HG03159 (cell line): ENCODE results near the gene KAZN.

ENCODE experiments used
- ATAC-seq: cut with Tn5 transposase; IDR thresholded peaks from one replicate; pipeline ENCODE4 v1.9.1; 2021; ENCODE audit warnings: mild to moderate bottlenecking, moderate library complexity; ENCODE audit not compliant: unreplicated experiment

KAZN gene

DNA sequence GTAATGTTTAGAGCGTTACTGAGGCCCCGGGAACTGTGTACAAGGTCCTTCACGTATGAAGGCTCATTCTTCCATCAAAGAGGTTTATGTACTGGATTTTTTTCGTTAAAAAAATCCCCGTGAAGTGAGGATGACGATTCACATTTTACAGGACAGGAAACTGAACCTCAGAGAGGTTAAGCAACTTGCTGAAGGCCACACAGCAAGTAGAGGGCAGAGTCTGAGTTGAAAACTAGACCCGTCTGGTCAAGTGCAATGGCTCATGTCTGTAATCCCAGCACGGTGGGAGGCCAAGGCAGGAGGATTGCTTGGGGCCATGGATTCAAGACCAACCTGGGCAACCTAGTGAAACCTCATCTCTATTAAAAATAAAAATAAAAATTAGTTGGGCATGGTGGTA, 140.2 kb downstream of the KAZN start:
- no peak for ATAC-seq

DNA sequence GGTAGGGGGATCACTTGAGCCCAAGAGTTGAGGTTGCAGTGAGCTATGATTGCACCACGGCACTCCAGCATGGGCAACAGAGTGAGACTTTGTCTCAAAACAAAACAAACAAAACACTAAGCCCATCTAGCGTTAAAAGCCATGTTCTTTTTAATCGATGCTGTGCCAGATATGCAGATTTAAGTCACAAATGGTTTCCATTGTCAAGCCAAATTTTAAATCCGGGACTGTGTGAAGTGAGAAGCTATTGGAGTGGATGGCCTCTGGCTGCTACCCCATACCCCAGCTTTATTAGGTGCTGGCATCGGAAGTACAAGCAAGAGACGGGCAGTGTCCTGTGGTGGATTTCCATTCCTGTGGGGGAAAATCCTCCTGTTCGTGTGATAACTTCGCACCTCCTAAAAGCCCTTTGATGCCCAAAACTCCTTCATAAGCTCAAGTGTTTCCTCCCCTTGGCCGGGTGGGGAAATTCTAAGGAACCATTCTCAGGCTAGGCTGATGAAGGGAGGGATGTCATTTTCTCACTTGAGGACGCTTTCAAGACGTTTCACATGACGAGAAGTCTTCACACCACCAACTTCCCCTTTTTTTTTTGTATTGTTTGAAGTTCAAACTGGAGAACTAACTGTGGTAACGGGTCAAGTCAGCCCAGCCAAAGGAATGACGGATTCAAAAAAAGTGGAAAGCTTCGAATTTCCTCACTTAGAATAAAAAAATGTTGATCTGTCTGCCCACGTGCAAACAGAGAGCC, 140.8 kb downstream of the KAZN start:
- no peak for ATAC-seq

DNA sequence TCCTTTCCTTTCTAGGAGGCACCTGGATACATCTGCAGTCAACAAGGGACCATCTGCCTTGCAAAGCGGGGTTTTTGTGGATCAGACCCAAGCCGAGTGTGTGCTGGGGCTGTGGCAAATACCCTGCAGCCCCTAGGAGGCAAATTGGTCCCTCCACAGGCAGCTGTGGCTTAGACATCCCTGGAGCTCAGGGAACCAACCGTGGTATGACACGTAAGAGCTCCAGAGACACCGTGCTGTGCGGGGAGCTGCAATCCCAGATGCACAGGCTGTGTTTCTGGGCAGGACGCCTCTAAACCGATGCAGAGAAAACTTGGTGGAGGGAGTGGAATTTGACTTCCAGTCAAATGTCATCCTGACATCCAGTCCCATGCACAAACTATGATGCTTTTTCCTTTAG, 141.5 kb downstream of the KAZN start:
- no peak for ATAC-seq

DNA sequence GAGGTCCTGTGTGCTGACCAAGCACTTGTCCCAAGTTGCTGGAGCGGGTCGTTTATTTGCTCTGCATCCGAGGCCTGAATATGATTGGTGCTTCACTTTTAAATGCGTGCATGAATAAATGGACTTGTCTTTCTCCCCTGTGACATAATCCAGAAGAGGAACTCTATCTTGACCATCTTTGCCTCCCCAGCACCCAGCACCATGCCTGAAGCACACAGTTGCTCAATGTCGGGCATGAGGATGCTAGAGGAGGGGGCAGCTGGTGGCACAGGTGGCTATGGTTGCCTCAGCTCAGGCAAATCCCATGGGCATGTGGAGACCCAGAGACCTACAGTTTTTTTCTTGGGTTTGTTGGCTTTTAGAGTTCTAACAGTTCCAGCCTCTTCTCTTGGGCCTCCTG, 142.6 kb downstream of the KAZN start:
- no peak for ATAC-seq

DNA sequence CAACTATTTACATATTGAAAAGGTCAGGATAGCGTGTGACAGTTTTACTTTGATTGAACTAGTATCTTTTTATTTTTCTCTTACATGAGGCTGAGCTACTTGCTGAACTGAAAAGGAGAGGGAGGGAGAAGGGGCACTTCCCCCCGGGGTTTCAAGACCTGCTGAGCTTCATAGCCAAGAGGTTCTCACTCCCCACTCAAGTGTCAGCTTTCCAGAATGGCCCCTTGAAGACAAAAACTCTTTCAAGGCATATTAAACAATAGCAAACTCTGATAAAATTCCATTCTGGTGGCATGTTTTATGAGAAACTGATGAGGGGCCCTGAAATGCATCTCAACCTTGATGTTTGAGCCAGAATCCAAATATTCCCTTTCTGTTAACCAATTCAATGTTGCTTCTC, 143.0 kb downstream of the KAZN start:
- ATAC-seq = no peak

DNA sequence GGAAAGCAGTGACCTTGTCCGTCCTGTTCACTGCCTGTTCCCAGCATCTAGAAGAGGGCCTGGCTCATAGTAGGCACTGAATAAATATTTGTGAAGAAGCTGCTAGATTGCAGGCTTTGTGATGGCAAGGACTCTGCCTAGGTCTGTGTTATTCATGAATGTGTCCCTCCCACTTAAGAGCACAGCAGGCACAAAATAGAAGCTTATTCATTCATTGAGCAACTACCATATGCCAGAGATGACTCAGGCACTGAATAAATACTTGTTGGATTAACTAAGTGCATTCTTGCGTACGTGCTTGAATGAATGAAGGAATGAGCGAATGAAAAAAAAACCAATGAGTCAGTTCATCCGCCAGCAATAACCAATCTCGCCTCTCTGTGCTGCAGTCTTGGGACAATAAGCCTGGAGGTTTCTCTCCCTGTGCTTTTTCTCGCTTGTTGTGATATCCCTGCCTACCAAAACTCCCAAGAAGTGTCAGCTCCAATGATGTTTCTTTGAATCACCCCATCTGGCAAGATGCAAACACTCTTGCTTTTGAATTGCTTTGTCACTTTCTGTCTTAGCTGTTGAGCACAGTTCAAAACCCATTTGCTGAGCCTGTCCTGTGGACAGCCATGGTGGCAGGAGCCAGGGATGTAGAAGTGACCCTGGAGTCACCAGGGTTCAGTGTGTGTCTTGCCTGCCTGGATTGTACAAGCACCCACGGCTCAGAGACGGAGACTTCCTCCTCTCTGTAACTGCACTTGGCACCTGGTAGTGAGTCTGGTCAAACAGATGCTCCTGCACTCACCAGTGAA, 143.9 kb downstream of the KAZN start:
- ATAC-seq = no peak

DNA sequence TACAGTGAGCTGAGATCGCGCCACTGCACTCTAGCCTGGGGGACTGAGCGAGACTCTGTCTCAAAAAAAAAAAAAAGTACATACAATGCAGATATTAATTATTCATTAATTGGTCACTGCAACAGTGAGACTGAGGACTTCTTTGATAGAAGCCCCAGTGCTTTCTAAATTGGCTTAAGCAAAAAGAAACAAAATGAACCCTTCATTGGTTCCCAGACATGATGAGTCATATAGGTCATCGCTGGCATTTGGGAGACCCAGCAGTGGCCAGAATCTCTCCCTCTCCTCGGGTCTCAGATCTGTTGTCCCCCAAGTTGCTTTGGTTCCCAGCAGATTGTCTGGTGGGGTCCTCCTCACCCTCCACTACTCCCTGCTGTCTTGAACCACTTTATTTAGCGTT, 144.9 kb downstream of the KAZN start:
- ATAC-seq = no peak

DNA sequence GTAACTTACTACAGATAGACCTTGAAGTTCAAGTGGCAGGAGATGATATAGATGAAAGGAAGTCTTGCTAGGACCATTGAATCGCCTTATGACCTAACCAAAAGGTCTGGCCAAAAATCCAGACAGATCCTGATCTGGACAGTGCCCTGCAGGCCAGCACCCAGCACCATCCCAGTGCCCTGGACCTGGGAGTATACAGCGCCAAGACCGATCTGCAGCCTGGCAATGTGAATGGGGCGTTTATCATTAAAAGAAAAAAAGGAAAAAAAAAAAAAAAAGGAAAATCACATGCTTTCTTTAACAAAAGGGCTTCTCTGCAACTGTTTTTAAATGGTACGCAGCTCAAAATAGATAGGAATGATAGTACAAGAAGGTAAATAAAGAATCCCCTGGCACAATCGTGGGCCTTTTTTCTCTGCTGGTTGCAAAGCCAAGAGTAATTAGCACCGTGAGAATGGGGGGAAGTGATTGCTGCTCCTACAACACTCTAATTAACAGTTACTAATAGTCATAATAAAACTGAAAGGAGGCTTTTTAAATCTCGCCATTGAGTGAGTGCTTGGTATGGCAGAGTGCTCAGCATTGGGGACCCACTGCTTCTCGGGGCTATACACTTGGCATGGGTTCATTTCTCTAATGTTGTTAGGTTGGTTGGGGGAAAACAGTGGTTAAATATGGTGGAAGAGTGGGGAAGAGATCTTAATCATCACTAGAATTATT, 146.7 kb downstream of the KAZN start:
- no peak for ATAC-seq

DNA sequence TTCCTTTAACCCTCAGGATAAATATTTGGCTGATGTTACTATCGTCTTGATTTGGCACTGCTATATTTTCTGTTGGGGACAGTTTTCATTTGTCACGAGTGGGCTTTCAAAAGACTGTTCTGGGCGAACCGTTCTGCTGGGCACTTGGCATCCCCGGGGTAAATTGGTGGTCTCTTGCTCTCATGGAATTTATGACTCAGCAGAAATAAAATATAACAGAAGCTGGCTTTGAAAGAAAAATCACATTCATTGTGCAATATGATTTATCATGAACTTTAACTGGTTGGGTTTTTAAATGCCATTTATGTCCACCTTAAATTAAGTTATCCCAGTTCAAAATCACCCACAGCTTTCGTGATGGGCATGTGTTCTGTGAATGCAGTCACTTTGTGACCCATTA, 147.3 kb downstream of the KAZN start:
- no peak for ATAC-seq

DNA sequence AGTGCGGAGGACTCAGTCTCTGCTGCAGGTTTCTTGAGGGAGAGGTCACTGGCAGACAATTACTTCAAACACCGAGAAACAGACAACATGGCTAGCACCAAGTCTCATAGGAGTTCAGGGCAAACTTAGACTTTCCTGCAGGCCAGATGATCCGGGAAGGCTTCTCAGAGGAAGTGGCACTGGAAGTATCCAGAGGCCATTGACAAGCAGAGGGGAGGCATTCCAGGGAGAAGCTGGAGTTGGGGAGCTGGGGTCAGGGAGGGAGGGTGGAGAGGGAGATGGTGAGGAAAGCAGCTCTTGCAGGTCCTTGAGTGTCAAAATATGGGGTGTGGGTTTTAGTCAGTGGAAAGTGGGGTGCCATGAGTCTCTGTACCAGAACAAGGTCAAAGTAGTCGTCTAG, 147.9 kb downstream of the KAZN start:
- ATAC-seq = no peak

DNA sequence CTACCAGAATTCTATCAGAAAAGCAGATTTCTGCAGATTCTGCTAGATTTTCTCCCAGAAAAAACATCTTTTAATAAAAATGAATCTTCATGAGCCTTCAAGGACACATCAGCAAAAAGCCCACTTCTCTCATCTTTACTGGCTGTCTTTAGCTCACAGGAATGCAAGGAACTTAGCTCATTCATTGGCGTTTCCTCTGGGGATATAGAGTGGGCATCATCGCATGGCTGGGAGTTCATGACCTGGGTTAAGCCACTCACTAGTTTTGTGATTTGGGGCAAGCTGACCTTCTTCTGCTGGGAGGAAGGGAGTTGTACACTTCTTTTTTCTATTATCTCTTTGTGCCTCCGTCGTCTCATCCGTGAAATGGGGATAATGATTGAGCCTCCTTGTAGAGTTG, 149.7 kb downstream of the KAZN start:
- ATAC-seq = no peak

DNA sequence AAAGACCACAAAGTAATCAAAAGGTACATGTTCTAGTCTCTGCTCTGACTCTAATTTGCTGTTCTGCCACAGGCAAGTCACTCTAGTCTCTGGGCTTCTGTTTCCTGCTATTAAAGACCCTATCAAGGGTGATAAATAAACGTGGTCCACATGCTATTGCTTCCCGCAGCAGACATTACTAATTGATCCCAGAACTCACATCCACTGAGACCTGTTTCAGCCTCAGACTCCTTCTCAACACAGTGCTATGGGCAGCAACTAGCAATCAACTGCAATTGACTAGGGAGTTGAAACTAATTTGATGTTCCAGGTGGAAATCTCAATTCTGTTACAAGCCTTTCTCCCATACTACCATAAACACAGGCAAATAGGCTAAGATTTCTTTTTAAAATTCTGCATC, 150.5 kb downstream of the KAZN start:
- no peak for ATAC-seq

DNA sequence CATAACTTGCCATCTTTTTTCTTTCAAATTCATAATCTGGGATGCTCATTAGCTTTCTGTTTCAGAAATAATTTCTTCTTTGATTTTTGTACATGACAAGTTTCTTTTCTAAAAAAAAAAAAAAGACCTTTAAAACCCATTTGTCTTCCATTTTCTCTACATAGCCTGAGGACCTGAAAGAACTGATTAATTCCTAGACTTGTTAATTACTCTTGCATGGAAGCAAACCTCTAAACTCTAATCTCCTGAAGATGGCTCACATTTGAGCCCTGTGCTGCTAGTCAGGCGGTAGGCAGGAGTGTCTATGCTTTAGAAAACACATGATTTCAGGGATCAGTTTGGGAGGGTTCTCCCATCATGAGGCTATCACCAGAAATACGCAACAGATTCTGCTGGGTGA, 152.0 kb downstream of the KAZN start:
- no peak for ATAC-seq

DNA sequence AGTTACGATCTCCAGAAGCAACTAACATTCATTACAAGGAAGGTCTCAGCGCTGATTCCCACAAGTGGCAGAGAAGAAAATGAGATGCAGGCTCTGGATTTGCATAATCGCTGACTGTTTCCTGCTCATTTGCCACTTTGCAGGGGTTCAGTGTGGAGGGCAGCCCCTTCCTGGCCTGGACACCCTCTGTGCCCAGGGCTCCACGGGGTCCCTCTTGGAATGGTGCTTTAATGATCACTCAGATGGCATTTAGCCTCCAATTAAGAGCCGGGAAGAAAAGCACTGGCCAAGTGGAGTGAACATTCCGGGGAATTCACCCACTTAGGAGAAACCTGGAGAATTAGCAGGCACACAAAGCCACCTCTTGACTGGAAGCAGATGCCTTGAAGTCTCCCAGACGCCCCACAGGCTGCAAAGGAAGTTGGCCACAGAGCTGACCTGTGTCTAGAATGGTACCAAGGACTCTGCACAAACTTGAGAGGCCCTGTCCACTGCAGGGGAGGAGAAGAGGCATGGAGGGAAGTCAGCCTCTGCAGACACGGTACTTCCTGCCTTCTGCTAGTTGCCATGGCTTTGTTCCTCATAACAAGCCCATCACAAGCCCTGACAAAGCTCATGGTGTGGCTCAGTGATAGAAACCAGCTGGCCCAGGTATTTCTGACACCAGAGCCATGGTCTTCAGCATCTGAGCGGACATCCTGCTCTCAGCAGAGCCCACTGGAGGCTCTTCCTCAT, 157.2 kb downstream of the KAZN start:
- no peak for ATAC-seq

DNA sequence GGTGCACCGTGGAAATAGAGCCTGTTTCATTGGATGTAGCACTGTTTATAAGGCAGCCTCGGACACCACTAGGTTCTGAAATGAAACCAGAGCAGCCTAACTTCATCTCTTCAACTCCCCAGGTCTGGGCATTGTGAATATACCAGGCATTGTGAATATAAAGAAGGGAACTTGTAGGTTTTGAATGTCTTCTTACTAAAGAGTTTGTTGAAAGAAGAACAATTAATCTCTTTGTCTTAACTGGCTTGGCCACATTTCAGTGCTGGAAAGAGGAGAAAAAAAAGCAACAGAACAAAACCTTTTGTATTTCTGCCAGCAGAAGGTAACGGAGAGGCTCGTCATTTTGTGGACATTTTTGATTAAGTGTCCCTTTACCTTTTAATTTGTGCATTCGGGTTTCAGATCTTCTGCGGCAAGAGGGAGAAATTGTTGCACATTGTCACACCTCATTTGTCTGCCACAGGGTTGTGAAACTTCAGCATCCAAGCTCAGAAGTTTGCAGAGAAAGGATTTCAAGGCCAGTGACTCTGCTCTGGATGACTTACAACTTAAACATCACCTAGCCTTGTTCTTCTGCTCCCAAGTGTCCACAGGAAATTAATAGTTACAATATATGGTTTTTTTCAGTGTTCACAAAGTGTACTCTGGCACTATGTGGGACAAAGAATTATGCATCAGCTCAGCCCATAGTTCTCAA, 158.3 kb downstream of the KAZN start:
- ATAC-seq = no peak

DNA sequence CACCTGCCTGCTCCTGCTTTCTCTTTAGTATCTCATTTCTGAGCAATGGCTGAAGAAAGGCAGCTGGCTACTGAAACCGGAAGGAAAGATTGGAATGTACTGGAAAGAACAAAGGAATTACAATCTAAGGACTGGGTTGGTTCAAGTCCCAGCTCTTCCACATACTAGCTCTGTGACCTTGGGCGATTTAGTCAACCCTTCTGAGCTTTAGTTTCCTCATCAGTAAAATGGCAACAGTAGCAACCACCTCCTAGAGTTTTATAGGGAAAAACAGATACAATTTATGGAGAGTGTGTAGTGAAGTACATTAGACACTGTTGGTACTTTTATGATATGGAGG, 158.8 kb downstream of the KAZN start:
- ATAC-seq = no peak

DNA sequence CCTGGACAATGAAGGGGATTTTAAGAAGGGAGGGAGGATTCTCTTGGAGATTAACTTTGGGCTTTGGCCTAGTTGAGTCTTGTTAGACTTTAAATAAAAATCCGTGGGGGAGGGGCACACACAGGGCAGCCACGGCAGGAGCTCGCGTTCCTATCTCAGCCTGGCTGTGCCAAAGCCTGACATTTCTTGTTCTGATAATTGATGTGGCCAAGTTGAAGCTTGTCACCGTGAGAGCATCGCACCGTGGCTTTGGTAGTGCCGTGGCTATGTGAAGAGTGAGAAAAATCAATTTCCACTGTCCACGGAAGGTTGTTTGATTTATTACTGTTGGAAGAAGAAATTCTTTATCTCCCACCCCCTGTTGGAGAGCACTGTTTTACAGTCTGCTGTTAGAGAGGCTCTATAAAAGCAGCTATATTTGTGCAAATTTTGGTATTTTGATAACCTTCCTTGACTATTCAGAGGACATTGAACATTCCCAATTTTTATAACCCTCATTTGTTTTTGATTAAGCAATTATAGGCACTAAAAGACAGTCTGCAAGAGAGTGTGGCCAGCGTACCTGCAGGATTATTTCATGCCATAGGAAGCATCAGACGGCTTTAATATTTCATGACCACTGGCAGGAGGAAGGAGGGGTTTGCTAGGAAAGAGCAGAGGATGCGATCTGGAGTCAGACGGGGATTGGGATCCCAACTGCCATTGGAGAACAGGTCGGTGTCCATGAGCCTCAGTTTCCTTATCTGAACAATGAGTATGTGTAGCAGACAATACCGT, 160.7 kb downstream of the KAZN start:
- ATAC-seq = no peak

DNA sequence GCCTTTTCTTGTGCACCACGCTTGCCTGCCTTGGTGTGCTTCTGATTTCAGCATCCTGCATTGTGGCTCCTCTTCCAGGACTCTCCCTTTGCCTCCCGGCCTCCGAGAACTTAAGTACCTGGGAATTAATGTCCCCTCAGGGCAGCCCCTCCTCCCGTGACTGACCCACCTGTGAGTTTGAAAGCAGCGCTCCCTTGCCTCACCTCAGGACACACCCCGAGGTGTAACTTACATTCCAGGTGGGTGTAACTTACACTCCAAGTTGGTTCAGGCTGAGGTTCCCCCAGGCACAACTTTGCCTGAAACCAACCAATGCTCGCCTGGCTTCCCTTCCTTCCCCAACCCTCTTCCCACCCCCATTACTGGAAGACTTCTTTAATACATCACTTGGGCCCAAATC, 161.4 kb downstream of the KAZN start:
- ATAC-seq = no peak

DNA sequence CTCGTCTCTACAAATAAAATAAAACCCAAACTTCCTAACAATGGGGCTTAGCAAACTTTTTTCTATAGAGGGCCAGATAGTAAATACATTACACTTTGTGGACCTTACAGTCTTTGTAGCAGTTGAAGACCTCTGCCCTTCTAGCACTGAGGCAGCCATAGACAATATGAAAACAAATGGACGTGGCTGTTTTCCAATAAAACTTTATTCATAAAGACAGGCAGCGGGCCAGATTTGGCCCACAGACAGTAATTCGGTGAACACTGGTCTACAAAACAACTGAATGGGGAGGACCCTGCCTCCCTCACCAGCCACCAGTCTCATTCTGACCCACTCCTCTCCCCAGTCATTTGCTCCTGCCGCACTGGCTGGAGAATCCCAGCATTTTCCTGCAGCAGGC, 162.3 kb downstream of the KAZN start:
- ATAC-seq = no peak
